ENCODE results near the gene ZDHHC19.

ZDHHC19 gene

DNA sequence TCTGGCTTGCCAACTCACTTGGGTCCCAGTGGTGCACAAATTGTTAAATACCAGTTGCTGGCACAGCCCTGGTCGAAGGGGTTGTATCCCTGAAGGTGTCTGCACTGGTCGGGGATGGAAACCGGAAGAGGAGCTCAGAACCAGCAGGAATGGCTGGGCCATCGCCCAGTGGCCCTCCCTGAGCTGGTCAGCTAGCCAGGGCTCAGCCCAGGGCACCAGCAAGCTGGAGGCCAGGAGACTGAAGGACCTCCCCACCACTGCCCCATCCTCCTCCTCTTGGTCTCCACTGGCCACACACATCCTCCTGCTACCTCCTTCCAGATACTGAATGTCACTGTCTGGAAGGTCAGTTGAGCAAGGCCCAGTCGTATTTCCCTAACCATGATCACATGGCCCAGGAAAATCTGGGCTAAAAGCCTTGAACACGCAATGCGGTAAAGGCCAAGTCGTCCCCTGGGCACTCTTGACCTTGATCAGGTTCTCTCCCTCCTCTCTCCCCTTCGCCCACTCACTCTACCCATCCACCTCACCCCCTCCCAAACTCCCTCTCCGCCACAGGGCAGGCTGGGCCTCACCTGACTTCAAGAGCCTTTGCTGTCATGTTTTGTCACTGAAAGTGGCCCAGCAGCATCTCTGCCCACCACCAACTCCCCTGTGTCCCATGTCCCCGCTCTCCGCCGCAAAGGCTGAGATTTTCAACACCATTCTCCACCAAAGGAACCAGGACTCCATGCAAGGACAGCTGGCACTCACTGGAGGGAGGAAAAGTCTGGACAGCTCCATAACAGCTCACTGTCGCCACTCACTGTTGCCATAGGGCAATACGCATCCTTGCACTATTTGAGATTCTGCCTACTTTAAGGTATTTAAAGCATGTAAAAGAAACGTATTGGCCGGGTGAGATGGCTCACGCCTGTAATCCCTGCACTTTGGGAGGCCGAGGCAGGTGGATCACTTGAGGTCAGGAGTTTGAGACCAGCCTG, 12.1 kb downstream of the ZDHHC19 start:
- Mint-ChIP-seq H3K9me3 (no peaks in the 10 kb centered on the region), H3K4me1 (no peaks in the 10 kb centered on the region), H3K36me3 (ENCODE audit: low read depth) (no peaks in the 10 kb centered on the region), H3K27me3 (ENCODE audit: low read depth, poor library complexity) (peaks cover 16% of the 10 kb centered on the region), H3K4me3 (no peak overlapping the region), H3K27ac (no peak overlapping the region)
- TF ChIP-seq, protein P1, sequence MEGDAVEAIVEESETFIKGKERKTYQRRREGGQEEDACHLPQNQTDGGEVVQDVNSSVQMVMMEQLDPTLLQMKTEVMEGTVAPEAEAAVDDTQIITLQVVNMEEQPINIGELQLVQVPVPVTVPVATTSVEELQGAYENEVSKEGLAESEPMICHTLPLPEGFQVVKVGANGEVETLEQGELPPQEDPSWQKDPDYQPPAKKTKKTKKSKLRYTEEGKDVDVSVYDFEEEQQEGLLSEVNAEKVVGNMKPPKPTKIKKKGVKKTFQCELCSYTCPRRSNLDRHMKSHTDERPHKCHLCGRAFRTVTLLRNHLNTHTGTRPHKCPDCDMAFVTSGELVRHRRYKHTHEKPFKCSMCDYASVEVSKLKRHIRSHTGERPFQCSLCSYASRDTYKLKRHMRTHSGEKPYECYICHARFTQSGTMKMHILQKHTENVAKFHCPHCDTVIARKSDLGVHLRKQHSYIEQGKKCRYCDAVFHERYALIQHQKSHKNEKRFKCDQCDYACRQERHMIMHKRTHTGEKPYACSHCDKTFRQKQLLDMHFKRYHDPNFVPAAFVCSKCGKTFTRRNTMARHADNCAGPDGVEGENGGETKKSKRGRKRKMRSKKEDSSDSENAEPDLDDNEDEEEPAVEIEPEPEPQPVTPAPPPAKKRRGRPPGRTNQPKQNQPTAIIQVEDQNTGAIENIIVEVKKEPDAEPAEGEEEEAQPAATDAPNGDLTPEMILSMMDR (IDR thresholded peaks at IDR 0.05): no peak
- no peak for DNase-seq

DNA sequence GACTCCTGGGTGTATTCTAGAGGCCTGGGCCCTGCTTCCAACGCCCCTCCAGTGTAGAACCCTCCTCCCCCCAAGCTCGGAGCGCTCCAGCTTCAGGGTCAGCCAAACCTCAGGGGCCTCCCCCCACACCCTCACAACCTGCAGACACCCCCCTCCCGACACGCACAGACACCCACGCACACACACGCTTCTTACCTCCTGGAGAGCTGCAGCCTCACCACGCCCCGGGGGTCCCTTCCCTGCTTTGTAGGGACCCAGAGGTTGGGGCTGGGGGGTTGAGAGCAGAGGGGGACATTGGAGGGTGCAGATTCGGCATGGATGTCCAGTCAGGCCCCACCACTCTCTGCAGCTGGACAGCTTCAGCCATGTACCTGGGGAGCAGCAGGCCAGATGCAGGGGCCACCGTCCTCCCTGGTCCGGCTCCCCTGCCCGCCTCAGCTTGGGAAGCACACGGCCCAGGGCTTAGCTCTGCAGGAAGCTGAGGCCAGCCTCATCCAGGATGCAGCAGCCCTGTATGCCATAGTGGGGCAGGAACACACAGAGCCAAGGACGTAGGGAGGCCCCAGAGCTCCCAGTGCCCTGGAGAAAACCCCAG, 13.0 kb downstream of the ZDHHC19 start:
- H3K4me3 Mint-ChIP-seq: no peak overlapping the region
- no peaks in the 10 kb centered on the region for H3K9me3 Mint-ChIP-seq
- peaks cover 7% of the 10 kb centered on the region for H3K27me3 Mint-ChIP-seq (ENCODE audit: low read depth, poor library complexity)
- H3K27ac Mint-ChIP-seq: peak overlapping the region; percentile 91
- TF ChIP-seq, protein P1 (IDR thresholded peaks at IDR 0.05): no peak
- H3K36me3 Mint-ChIP-seq (ENCODE audit: low read depth): no peaks in the 10 kb centered on the region
- no peak for DNase-seq
- peaks cover 5% of the 10 kb centered on the region for H3K4me1 Mint-ChIP-seq

DNA sequence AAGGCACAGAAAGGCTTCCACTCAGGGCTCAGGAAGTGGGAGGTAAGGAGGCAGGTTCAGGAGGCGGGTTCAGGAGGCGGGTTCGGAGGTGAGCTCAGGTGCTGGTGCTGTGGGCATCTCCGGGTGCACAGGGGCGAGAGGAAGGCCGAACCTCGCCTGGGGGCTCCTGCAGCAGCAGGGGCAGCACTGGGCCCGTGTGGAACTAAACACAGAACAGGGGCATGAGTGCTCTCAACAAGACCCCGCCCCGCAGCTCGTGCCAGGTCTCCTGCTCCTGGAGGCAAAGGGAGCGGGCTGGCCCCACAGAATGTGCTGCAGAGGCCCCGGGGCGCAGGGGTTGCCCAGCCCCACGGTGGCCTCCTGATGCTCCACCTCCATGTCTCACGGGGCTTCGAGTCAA, 13.7 kb downstream of the ZDHHC19 start:
- DNase-seq: no peak
- no peaks in the 10 kb centered on the region for H3K9me3 Mint-ChIP-seq
- TF ChIP-seq, protein P1 (IDR thresholded peaks at IDR 0.05): no peak
- peaks cover 11% of the 10 kb centered on the region for H3K4me1 Mint-ChIP-seq
- H3K27me3 Mint-ChIP-seq (ENCODE audit: low read depth, poor library complexity): peaks cover 4% of the 10 kb centered on the region
- no peaks in the 10 kb centered on the region for H3K36me3 Mint-ChIP-seq (ENCODE audit: low read depth)
- no peak overlapping the region for H3K27ac Mint-ChIP-seq
- no peak overlapping the region for H3K4me3 Mint-ChIP-seq

DNA sequence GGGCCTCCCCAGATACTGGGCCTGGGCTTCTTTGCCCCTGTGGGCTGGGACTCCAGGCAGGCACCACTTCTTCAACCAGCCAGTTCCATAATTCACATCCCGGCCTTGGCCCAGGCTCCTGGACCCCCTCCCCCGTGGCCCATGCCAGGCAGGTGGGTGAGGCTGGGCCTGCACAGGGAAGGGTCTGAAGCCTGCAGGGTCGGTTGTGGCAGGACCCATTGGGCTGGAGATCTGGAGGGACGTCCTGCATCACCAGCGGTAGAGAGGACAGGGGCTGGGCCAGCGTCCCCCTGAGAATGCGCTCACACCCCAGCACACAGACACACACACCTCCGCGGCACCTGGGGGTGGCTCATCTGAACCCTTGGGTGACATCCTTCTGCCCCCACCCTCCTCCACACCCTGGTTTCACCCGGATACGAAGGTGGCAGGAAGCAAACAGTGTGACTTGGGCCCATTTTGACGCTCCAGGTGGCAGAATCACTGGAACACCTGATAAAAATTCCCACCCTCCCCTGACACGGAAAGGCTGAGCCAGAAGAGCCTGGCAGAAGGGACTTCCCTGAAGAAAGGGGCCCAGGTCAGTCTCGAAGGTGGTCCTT, 15.4 kb downstream of the ZDHHC19 start:
- Mint-ChIP-seq H3K9me3 (no peaks in the 10 kb centered on the region), H3K4me1 (peaks cover 23% of the 10 kb centered on the region), H3K27me3 (ENCODE audit: low read depth, poor library complexity) (no peaks in the 10 kb centered on the region), H3K36me3 (ENCODE audit: low read depth) (no peaks in the 10 kb centered on the region), H3K4me3 (no peak overlapping the region), H3K27ac (no peak overlapping the region)
- TF ChIP-seq, protein P1 (IDR thresholded peaks at IDR 0.05): no peak
- DNase-seq: no peak

DNA sequence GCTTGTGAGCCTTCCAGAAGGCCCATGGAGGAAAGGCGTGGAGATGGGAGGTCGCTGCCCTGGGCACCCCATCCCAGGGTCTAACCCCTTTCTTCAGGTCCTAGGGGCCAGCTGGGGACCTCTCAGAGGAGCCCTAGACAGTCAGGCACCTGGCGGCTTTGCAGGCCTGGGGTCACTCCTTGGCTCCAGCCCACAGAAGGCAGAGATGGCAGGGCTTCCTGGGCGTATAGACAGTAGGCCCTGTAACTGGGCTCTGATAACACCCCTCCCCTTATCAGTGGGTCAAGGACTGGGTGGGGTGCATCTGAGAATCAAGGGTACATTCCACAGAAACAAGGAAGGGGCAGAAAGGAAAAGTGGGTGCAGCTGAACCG, 16.7 kb downstream of the ZDHHC19 start:
- DNase-seq: no peak
- Mint-ChIP-seq H3K27ac (no peak overlapping the region), H3K9me3 (no peaks in the 10 kb centered on the region), H3K27me3 (ENCODE audit: low read depth, poor library complexity) (no peaks in the 10 kb centered on the region), H3K4me1 (peaks cover 23% of the 10 kb centered on the region), H3K36me3 (ENCODE audit: low read depth) (no peaks in the 10 kb centered on the region), H3K4me3 (no peak overlapping the region)
- TF ChIP-seq, protein P1 (IDR thresholded peaks at IDR 0.05): no peak

All from nephron progenitor cell (in vitro differentiated cells).